ENCODE results near the gene PPP1R15A.
A peak's percentile ranks its signal among the peaks of the same experiment; 100 is the strongest.
"Not testable (repeated sequence)": the region's sequence is repeated elsewhere in the genome, so short reads cannot be mapped to it uniquely, and the experiment has no call there.

Gene PPP1R15A

DNA sequence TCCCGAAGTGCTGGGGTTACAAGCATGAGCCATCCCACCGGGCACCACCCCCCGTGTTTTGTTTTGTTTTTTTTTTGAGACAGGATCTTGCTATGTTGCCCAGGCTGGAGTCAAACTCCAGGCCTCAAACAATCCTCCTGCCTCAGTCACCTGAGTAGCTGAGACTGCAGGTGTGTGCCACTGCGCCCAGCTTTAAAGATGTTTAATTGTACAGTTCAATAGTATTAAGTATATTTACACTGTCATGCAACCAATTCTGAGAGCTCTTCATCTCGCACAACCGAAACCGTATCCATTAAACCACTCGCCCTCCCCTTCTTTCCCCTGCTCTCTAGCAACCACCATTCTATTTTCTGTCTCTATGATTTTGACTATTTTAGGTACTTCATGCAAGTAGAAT lies 43.5 kb downstream of the PPP1R15A start:
- no peak for DNase-seq

- DNase-seq: no peak
Measured at GRCh38 chr19:48918071-48918470, 45.9 kb downstream of the PPP1R15A start.

DNA sequence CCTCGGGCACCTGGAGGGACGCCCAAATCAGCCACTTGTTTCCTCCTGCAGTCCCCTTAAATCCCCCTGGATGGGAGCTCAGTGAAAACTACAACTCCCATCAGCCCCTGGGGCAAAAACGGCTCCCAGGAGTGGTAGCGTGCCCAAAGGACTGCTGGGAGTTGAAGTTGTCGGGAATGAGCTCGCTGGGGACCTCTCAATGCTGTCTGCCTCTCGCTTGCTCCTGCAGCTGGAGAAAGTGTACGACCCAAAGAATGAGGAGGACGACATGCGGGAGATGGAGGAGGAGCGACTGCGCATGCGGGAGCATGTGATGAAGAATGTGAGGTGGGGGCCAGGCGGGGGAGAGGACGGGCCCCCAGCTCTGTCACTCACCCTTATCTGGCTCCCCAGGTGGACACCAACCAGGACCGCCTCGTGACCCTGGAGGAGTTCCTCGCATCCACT lies 46.6 kb downstream of the PPP1R15A start:
- DNase-seq: peak in 1 of 14 donors; percentile 13

DNA sequence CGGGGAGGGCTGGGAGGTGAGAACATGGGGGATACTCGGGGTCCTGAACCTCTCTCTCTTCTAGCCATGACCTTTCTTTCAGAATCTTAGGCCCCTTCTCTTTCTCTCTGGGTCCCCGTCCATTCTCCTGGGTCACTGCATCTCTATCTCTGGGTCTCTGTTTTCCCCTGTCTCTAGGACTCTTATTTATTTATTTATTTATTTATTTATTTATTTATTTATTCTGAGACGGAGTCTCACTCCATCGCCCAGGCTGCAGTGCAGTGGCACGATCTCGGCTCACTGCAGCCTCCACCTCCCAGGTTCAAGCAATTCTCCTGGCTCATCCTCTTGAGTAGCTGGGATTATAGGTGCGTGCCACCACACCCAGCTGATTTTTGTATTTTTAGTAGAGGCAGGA lies 47.0 kb downstream of the PPP1R15A start:
- DNase-seq: not testable (repeated sequence)

DNA sequence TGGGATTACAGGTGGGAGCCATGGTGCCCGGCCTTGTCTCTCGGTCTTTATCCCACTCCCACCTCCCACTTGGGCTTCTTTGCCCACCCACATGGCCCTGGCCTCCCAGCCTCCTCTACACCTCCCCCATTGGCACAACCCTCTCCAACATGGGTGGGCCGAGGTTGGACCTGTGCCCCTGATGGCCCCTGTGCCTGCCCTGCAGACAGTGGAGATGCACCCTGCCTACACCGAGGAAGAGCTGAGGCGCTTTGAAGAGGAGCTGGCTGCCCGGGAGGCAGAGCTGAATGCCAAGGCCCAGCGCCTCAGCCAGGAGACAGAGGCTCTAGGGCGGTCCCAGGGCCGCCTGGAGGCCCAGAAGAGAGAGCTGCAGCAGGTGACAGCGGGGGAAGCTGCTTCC lies 48.7 kb downstream of the PPP1R15A start:
- no peak for DNase-seq

DNA sequence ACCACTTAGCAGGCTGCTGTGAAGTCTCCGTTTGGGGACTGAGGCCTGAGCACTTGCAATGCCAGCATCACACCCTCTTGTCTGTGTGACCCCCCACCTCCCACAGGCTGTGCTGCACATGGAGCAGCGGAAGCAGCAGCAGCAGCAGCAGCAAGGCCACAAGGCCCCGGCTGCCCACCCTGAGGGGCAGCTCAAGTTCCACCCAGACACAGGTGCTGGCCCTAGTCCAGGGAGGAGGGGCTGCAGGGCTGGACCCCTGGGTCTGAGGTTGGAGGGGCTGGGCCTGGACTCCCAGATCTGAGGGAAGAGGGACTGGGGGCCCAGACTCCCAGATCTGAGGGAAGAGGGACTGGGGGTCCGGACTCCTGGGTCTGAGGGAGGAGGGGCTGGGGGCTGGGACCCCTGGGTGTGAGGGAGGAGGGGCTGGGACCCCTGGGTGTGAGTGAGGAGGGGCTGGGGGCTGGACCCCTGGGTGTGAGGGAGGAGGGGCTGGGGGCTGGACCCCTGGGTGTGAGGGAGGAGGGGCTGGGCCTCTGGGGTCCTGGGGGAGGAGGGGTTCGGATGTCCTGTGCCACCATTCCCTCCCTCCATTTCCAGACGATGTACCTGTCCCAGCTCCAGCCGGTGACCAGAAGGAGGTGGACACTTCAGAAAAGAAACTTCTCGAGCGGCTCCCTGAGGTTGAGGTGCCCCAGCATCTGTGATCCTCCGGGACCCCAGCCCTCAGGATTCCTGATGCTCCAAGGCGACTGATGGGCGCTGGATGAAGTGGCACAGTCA lies 49.7 kb downstream of the PPP1R15A start:
- DNase-seq: no peak

DNA sequence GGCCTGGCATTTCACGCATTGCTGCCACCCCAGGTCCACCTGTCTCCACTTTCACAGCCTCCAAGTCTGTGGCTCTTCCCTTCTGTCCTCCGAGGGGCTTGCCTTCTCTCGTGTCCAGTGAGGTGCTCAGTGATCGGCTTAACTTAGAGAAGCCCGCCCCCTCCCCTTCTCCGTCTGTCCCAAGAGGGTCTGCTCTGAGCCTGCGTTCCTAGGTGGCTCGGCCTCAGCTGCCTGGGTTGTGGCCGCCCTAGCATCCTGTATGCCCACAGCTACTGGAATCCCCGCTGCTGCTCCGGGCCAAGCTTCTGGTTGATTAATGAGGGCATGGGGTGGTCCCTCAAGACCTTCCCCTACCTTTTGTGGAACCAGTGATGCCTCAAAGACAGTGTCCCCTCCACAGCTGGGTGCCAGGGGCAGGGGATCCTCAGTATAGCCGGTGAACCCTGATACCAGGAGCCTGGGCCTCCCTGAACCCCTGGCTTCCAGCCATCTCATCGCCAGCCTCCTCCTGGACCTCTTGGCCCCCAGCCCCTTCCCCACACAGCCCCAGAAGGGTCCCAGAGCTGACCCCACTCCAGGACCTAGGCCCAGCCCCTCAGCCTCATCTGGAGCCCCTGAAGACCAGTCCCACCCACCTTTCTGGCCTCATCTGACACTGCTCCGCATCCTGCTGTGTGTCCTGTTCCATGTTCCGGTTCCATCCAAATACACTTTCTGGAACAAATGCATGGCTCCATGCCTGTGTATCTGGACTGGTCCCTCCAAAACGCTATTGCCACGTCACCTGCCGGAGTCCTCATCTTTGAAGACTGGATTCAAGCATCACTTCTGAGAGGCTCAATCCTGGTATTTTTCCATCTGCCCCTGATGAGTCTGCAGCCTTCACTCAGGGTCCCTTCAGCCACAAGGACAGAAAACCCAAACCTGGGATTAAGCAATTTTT lies 50.6 kb downstream of the PPP1R15A start:
- DNase-seq: peak in 1 of 14 donors; percentile 54

GRCh38 chr19:48925240-48925843 lies 53.1 kb downstream of the PPP1R15A start:
- no peak for DNase-seq

Measured in C1 segment of cervical spinal cord (tissue), 14 donors.